KOPT-K1 (cell line): Measurements from ENCODE around the gene CACNA1C.

ENCODE experiments used
- H3K27ac ChIP-seq: fragments of 200-600 bp; sonication (generic); 2 replicates; pipeline ENCODE4 v1.5.1; 2016; ENCODE audit warnings: antibody characterized with exemption, mild to moderate bottlenecking, low read depth, low read length; ENCODE audit not compliant: poor library complexity, severe bottlenecking
- H3K36me3 ChIP-seq: fragments of 200-600 bp; sonication (generic); 2 replicates; pipeline ENCODE4 v1.5.1; 2017; ENCODE audit warnings: antibody characterized with exemption, mild to moderate bottlenecking, low read length, moderate library complexity; ENCODE audit not compliant: insufficient read depth
- H3K9me3 ChIP-seq: fragments of 200-600 bp; sonication (generic); 2 replicates; pipeline ENCODE4 v1.5.1; 2017; ENCODE audit warnings: antibody characterized with exemption, low read length, mild to moderate bottlenecking; ENCODE audit not compliant: insufficient read depth, poor library complexity, severe bottlenecking

Gene CACNA1C

GRCh38 chr12:2187195-2187945, 134.6 kb downstream of the CACNA1C start:
- Histone ChIP-seq H3K36me3 (no peaks in the 10 kb centered on the region), H3K9me3 (no peaks in the 10 kb centered on the region), H3K27ac (no peak overlapping the region)

GRCh38 chr12:2190085-2190484, 137.3 kb downstream of the CACNA1C start:
- H3K9me3 ChIP-seq: no peaks in the 10 kb centered on the region
- H3K27ac ChIP-seq: no peak overlapping the region
- no peaks in the 10 kb centered on the region for H3K36me3 ChIP-seq

DNA sequence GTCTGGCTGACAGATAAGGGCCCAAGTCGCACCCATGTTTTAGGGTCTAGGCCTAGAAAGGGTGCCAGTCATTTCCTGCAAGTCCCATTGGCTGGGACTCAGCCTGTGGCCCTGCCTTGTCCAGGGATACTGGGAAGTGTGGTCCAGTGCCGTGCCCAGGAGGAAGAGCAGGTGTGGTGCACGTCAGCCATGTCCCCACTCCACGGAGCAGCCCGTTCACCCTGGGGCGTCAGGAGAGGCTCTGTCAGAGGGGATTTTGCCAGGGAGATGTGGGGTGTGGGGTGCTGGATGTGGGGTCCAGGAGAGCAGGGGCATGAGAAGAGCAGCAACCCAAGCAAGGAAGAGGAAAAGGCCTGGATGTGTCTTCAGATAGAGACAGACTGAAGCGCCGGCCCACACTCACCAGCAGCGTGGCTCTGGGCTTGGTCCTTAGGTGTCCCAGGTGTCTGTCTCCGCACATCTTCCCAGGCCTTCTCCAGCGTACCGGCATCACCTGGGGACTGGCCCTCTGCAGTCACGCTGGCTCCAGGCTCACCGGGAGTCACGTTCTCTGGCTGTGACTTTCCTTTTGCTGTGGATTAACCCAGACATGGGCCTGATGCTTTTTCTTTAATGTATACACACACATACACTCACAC, 138.2 kb downstream of the CACNA1C start:
- no peaks in the 10 kb centered on the region for H3K36me3 ChIP-seq
- no peak overlapping the region for H3K27ac ChIP-seq
- no peaks in the 10 kb centered on the region for H3K9me3 ChIP-seq

DNA sequence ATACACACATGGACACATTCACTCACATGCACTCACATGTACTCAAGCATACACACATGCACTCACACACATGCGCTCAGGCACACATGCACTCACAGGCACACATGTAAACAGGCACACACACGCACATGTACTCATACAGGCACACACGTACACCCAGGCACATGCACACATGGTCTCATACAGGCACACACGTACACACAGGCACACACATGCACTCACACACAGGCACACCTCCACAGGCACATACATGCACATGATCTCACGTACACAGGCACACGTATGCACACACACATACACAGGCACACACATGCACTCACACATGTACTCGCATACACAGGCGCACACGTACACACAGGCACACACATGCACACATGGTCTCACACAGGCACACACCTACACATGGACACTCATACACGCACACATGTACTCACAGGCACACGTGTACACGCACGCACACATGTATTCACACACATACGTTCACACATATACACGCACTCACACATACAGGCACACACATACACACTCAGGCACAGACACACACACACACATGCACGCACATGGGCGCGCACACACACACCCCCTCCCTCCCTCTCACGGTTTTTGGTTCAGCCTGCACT, 138.9 kb downstream of the CACNA1C start:
- Histone ChIP-seq H3K36me3 (no peaks in the 10 kb centered on the region), H3K9me3 (no peaks in the 10 kb centered on the region), H3K27ac (no peak overlapping the region)

DNA sequence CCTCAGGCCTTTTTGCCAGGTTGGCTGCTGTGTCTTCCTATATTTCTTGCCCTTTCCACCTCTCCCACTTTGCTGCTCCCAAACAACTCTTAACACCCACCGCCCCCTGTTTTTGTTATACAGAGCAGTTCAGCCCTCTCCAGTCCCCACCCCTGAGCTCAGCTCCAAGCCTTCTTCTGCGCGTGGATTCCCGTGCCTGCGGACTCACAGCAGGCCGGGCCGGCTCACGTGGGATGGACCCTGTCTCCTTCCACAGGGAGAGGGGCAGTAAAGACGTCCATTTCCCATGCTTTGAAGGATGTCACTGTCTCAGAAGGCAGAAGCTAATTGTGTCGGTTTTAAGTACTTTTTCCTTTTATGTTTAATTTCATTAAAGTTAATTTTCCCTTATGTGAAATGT, 139.4 kb downstream of the CACNA1C start:
- Histone ChIP-seq H3K36me3 (no peaks in the 10 kb centered on the region), H3K27ac (no peak overlapping the region), H3K9me3 (no peaks in the 10 kb centered on the region)

DNA sequence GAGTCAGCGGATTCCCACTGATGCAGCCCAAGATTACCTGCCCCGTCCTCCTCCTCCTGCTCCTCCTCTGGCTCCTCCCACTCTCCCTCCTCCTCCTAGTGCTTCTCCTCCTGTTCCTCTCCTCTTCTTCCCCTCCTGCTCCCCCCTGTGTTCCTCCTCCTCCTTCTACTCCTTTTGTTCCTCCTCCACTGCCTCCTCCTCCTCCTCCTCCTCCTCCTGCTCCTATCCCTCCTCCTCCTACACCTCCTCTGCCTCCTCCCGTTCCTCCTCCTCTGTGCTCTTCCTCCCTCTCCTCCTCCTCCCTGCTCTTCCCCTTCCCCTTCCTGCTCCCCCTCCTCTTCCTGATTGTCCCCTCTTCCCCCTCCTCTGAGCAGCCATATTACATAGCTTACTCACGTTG, 141.3 kb downstream of the CACNA1C start:
- H3K27ac ChIP-seq: no peak overlapping the region
- no peaks in the 10 kb centered on the region for H3K36me3 ChIP-seq
- H3K9me3 ChIP-seq: no peaks in the 10 kb centered on the region

DNA sequence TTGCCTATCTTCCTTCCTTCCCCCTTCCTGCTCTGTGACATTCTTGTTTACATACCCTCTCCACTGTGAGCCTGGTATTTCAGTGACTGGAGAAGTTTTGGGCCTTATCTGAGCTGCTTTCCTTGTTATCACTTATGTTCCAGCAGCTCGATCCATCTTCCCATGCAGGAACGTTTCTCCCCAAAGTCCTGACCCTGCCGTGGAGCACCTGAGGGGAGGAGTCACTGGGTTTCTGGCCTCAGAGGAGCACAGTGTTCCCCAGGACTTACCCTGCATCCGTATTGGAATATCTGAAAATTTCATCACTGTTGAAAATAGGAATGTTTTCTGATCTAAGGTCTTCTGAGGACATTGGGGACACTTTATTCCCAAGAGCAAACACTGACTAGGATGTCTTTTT, 141.8 kb downstream of the CACNA1C start:
- no peaks in the 10 kb centered on the region for H3K9me3 ChIP-seq
- H3K27ac ChIP-seq: no peak overlapping the region
- no peaks in the 10 kb centered on the region for H3K36me3 ChIP-seq

GRCh38 chr12:2195085-2195484, 142.3 kb downstream of the CACNA1C start:
- no peaks in the 10 kb centered on the region for H3K9me3 ChIP-seq
- H3K36me3 ChIP-seq: no peaks in the 10 kb centered on the region
- no peak overlapping the region for H3K27ac ChIP-seq

- H3K9me3 ChIP-seq: no peaks in the 10 kb centered on the region
- no peaks in the 10 kb centered on the region for H3K36me3 ChIP-seq
- H3K27ac ChIP-seq: no peak overlapping the region
These were observed 145.3 kb downstream of the CACNA1C start for GRCh38 chr12:2198005-2198501.

DNA sequence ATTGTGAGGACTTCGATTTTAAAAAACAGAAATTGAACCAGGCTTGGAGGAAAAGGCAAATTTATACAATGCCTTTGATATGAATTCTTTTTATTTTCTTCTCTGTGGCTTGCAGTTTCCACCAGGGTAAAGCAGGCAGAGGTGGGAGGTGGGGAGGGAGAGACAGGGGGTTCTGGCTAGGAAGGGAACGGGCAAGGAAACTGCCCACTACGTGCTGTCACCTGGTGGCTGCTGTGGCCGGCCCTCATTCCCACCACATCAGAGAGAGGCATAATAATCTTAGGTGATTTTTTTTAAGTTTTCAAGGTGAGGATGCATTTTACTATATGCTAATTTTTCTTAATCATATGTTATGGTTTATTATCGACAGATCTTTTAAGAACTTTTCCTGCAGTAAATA, 145.8 kb downstream of the CACNA1C start:
- H3K27ac ChIP-seq: no peak overlapping the region
- H3K36me3 ChIP-seq: no peaks in the 10 kb centered on the region
- H3K9me3 ChIP-seq: no peaks in the 10 kb centered on the region

DNA sequence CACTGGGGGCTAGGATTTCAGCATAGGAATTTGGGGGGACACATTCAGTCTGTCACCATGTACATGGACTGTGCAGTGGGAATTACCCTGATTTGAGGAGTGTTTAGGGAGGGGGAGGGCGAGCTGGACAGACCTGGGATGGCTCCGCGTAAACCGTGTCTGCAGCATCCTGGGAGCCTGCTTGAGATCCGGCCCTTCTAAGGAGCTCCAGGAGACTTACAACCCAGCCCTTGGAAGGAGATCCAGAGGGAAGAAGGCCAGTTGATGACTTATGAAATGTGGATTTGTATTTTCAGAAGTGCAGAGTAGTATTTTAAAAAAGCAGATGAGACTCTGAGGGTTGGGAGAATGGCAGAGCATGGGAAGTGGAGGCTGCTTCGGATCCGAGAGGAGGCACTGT, 153.2 kb downstream of the CACNA1C start:
- H3K9me3 ChIP-seq: no peaks in the 10 kb centered on the region

GRCh38 chr12:2208837-2209635, 156.2 kb downstream of the CACNA1C start:
- Histone ChIP-seq H3K27ac (no peak overlapping the region), H3K36me3 (no peaks in the 10 kb centered on the region), H3K9me3 (no peaks in the 10 kb centered on the region)

More for the DNA sequence above, 153.2 kb downstream of the CACNA1C start:
- Histone ChIP-seq H3K27ac (no peak overlapping the region), H3K36me3 (no peaks in the 10 kb centered on the region)

- H3K36me3 ChIP-seq: no peaks in the 10 kb centered on the region
- no peak overlapping the region for H3K27ac ChIP-seq
- H3K9me3 ChIP-seq: no peaks in the 10 kb centered on the region
These were observed 158.3 kb downstream of the CACNA1C start for GRCh38 chr12:2211119-2211518.

DNA sequence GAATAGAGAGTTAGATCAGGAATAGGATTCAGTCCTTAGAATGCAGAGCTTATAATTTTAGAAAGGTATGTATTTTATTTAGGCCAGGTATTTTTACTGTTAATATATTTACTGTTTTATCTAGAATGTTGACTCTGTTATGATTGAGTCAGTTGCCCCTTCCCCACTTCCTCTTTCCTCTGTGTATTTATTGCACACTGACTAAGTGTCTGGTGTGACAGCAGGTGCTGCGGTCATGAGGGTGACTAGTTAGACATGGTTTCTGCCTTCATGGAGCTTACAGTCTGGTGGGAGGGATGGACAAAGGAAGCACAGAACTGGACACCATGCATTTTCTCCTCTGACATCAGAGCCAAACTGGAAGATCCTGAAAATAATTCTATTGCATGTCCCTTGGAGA, 159.8 kb downstream of the CACNA1C start:
- no peak overlapping the region for H3K27ac ChIP-seq
- H3K9me3 ChIP-seq: no peaks in the 10 kb centered on the region
- no peaks in the 10 kb centered on the region for H3K36me3 ChIP-seq
